RWPE2 (cell line): Measurements from ENCODE around the gene ENGASE.

Source experiments
- ATAC-seq: fragments of 200-7000 bp; cut with Tn5 transposase; 3 replicates; pipeline ENCODE4 v1.9.1; 2021; ENCODE audit warnings: low read depth
- DNase-seq: peaks from one replicate; pipeline ENCODE4 v3.0.0-alpha.2; 2020; ENCODE audit warnings: low spot score
- H3K27ac ChIP-seq: fragments of 450-650 bp; 2 replicates; pipeline ENCODE4 v1.5.1; 2017; ENCODE audit warnings: mild to moderate bottlenecking; ENCODE audit not compliant: poor library complexity, severe bottlenecking
- H3K27me3 ChIP-seq: fragments of 250-450 bp; sonication (Bioruptor Pico); 2 replicates; pipeline ENCODE4 v1.5.1; 2021; ENCODE audit warnings: mild to moderate bottlenecking, moderate library complexity; ENCODE audit not compliant: insufficient read depth, poor library complexity, severe bottlenecking
- H3K36me3 ChIP-seq: fragments of 250-450 bp; sonication (Bioruptor Pico); 2 replicates; pipeline ENCODE4 v1.5.1; 2020; ENCODE audit warnings: low read depth, mild to moderate bottlenecking, moderate library complexity
- H3K4me1 ChIP-seq: fragments of 250-450 bp; sonication (Bioruptor Pico); 2 replicates; pipeline ENCODE4 v1.5.1; 2021; ENCODE audit warnings: mild to moderate bottlenecking, moderate library complexity; ENCODE audit not compliant: insufficient read depth, poor library complexity, severe bottlenecking
- H3K4me3 ChIP-seq: fragments of 250-450 bp; sonication (Bioruptor Pico); 2 replicates; pipeline ENCODE4 v1.5.1; 2021; ENCODE audit warnings: mild to moderate bottlenecking, moderate library complexity; ENCODE audit not compliant: severe bottlenecking
- H3K9me3 ChIP-seq: fragments of 250-450 bp; sonication (Bioruptor Pico); 2 replicates; pipeline ENCODE4 v1.5.1; 2021; ENCODE audit warnings: mild to moderate bottlenecking, moderate library complexity; ENCODE audit not compliant: severe bottlenecking
- TF ChIP-seq, protein P1 (sequence below): fragments of 450-650 bp; IDR thresholded peaks from one replicate; pipeline ENCODE4 v1.5.1; 2017; ENCODE audit warnings: mild to moderate bottlenecking, moderate library complexity; ENCODE audit not compliant: poor library complexity, severe bottlenecking

ENGASE gene

DNA sequence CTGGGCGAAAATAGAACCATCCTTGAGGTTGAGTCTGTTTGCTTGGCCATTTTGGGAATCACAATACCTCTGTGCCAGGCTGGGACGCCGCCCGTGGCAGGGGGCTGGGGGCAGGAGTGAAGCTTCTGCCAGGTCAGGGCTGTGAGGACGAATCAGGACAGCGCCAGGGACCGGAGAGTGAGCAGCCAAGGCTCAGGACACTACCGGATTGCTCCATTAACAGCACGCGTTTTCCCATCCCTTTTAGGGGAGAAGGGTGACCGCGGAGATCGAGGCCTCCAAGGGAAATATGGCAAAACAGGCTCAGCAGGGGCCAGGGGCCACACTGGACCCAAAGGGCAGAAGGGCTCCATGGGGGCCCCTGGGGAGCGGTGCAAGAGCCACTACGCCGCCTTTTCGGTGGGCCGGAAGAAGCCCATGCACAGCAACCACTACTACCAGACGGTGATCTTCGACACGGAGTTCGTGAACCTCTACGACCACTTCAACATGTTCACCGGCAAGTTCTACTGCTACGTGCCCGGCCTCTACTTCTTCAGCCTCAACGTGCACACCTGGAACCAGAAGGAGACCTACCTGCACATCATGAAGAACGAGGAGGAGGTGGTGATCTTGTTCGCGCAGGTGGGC lies 27.2 kb upstream of the ENGASE start:
- Histone ChIP-seq H3K9me3 (no peaks in the 10 kb centered on the region), H3K4me1 (no peaks in the 10 kb centered on the region), H3K36me3 (no peaks in the 10 kb centered on the region), H3K4me3 (no peak overlapping the region), H3K27ac (no peak overlapping the region), H3K27me3 (no peaks in the 10 kb centered on the region)
- TF ChIP-seq, protein P1, sequence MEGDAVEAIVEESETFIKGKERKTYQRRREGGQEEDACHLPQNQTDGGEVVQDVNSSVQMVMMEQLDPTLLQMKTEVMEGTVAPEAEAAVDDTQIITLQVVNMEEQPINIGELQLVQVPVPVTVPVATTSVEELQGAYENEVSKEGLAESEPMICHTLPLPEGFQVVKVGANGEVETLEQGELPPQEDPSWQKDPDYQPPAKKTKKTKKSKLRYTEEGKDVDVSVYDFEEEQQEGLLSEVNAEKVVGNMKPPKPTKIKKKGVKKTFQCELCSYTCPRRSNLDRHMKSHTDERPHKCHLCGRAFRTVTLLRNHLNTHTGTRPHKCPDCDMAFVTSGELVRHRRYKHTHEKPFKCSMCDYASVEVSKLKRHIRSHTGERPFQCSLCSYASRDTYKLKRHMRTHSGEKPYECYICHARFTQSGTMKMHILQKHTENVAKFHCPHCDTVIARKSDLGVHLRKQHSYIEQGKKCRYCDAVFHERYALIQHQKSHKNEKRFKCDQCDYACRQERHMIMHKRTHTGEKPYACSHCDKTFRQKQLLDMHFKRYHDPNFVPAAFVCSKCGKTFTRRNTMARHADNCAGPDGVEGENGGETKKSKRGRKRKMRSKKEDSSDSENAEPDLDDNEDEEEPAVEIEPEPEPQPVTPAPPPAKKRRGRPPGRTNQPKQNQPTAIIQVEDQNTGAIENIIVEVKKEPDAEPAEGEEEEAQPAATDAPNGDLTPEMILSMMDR: no peak
- DNase-seq: no peak
- no peak for ATAC-seq

DNA sequence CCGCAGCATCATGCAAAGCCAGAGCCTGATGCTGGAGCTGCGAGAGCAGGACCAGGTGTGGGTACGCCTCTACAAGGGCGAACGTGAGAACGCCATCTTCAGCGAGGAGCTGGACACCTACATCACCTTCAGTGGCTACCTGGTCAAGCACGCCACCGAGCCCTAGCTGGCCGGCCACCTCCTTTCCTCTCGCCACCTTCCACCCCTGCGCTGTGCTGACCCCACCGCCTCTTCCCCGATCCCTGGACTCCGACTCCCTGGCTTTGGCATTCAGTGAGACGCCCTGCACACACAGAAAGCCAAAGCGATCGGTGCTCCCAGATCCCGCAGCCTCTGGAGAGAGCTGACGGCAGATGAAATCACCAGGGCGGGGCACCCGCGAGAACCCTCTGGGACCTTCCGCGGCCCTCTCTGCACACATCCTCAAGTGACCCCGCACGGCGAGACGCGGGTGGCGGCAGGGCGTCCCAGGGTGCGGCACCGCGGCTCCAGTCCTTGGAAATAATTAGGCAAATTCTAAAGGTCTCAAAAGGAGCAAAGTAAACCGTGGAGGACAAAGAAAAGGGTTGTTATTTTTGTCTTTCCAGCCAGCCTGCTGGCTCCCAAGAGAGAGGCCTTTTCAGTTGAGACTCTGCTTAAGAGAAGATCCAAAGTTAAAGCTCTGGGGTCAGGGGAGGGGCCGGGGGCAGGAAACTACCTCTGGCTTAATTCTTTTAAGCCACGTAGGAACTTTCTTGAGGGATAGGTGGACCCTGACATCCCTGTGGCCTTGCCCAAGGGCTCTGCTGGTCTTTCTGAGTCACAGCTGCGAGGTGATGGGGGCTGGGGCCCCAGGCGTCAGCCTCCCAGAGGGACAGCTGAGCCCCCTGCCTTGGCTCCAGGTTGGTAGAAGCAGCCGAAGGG lies 26.4 kb upstream of the ENGASE start:
- H3K36me3 ChIP-seq: no peaks in the 10 kb centered on the region
- TF ChIP-seq, protein P1: no peak
- H3K9me3 ChIP-seq: no peaks in the 10 kb centered on the region
- no peaks in the 10 kb centered on the region for H3K4me1 ChIP-seq
- no peak overlapping the region for H3K4me3 ChIP-seq
- DNase-seq: no peak
- no peak for ATAC-seq
- H3K27ac ChIP-seq: no peak overlapping the region
- H3K27me3 ChIP-seq: no peaks in the 10 kb centered on the region

DNA sequence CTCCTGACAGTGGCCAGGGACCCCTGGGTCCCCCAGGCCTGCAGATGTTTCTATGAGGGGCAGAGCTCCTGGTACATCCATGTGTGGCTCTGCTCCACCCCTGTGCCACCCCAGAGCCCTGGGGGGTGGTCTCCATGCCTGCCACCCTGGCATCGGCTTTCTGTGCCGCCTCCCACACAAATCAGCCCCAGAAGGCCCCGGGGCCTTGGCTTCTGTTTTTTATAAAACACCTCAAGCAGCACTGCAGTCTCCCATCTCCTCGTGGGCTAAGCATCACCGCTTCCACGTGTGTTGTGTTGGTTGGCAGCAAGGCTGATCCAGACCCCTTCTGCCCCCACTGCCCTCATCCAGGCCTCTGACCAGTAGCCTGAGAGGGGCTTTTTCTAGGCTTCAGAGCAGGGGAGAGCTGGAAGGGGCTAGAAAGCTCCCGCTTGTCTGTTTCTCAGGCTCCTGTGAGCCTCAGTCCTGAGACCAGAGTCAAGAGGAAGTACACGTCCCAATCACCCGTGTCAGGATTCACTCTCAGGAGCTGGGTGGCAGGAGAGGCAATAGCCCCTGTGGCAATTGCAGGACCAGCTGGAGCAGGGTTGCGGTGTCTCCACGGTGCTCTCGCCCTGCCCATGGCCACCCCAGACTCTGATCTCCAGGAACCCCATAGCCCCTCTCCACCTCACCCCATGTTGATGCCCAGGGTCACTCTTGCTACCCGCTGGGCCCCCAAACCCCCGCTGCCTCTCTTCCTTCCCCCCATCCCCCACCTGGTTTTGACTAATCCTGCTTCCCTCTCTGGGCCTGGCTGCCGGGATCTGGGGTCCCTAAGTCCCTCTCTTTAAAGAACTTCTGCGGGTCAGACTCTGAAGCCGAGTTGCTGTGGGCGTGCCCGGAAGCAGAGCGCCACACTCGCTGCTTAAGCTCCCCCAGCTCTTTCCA lies 25.5 kb upstream of the ENGASE start:
- Histone ChIP-seq H3K27ac (no peak overlapping the region), H3K36me3 (no peaks in the 10 kb centered on the region), H3K27me3 (no peaks in the 10 kb centered on the region), H3K9me3 (no peaks in the 10 kb centered on the region), H3K4me1 (no peaks in the 10 kb centered on the region), H3K4me3 (no peak overlapping the region)
- TF ChIP-seq, protein P1: no peak
- DNase-seq (no peak), ATAC-seq (no peak)

DNA sequence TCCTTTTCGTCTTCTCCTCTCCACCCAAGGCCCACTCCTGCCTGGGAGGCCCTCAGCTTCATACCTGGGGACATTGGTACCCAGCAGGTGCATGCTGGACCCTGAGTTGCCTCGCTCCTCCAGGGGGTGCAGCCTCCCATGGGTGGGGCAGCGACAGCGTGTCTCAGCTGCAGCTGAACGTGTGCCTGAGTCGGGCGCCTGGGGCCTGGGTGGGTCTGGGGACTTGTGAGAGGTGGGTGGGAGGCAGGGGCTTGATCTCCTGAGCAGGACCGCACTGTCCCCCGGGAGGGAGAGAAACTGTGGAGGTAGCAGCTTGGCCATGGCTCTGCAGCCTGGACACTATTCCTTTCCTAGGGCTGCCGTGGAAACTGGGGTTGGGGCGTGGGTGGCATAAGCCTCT lies 24.8 kb upstream of the ENGASE start:
- H3K4me1 ChIP-seq: no peaks in the 10 kb centered on the region
- no peak for ATAC-seq
- H3K9me3 ChIP-seq: no peaks in the 10 kb centered on the region
- no peaks in the 10 kb centered on the region for H3K36me3 ChIP-seq
- H3K27me3 ChIP-seq: no peaks in the 10 kb centered on the region
- no peak overlapping the region for H3K4me3 ChIP-seq
- H3K27ac ChIP-seq: no peak overlapping the region
- TF ChIP-seq, protein P1: no peak
- no peak for DNase-seq
